Measurements from ENCODE around the gene ZNF333. TPM values are rescaled to one million over a fixed set of nuclear protein-coding genes. Genes with fewer than 3 reads are reported as not detected.

The ZNF333 gene
- total RNA-seq, 2 donors from 2014 or later = 16.2 to 19.8 TPM

DNA sequence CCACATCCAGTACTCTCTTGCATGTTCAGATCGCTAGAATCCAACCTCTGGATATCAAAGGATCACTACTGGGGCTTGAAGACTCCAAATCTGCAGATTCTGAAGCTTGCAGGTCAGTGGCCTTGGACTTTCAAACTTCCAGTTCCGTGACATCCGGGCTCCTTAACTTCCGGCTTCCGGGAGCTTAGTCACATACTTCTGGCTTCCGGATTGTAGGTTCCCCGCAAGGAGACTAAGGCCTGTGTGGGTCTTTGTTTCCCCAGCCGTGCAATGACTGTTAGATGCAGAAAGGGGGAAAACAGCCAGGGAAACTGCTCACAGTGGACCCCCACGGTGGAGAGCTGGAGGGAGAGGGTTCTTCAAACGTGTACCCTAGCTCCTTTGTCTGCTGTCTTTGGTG, 41.4 kb downstream of the ZNF333 start:
- H3K36me3 Mint-ChIP-seq (ENCODE audit: low read depth) = no peaks in the 10 kb centered on the region
- no peaks in the 10 kb centered on the region for H3K4me1 ChIP-seq (ENCODE audit: control insufficient read depth, insufficient read depth, low read length)
- no peaks in the 10 kb centered on the region for H3K27me3 Mint-ChIP-seq (ENCODE audit: insufficient read depth)
- peaks cover 73% of the 10 kb centered on the region for H3K9me3 ChIP-seq (ENCODE audit: control insufficient read depth, low read length)
- no peak overlapping the region for H3K27ac ChIP-seq (ENCODE audit: low read depth, low read length)
- H3K4me1 Mint-ChIP-seq = no peaks in the 10 kb centered on the region
- H3K27me3 ChIP-seq (ENCODE audit: control insufficient read depth, insufficient read depth, low read length, poor library complexity, severe bottlenecking) = no peaks in the 10 kb centered on the region
- H3K9me3 Mint-ChIP-seq = peaks cover 92% of the 10 kb centered on the region
- DNase-seq = no peak
- H3K9ac ChIP-seq (ENCODE audit: extremely low read depth, low read length, poor library complexity, severe bottlenecking) = no peak overlapping the region
- 71 to 77% methylated on average over 10 of the region's 10 CpGs for WGBS, 2 experiments (ENCODE audit: insufficient coverage in 1 of 2, insufficient read length in 1 of 2)
- no peaks in the 10 kb centered on the region for H3K36me3 ChIP-seq (ENCODE audit: control insufficient read depth, insufficient read depth, low read length)
- TF ChIP-seq, protein P1, sequence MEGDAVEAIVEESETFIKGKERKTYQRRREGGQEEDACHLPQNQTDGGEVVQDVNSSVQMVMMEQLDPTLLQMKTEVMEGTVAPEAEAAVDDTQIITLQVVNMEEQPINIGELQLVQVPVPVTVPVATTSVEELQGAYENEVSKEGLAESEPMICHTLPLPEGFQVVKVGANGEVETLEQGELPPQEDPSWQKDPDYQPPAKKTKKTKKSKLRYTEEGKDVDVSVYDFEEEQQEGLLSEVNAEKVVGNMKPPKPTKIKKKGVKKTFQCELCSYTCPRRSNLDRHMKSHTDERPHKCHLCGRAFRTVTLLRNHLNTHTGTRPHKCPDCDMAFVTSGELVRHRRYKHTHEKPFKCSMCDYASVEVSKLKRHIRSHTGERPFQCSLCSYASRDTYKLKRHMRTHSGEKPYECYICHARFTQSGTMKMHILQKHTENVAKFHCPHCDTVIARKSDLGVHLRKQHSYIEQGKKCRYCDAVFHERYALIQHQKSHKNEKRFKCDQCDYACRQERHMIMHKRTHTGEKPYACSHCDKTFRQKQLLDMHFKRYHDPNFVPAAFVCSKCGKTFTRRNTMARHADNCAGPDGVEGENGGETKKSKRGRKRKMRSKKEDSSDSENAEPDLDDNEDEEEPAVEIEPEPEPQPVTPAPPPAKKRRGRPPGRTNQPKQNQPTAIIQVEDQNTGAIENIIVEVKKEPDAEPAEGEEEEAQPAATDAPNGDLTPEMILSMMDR (conservative IDR thresholded peaks at IDR 0.05) = no peak
- no peak overlapping the region for H3K4me3 ChIP-seq (ENCODE audit: low read length)
- H3K27ac Mint-ChIP-seq = no peak overlapping the region
- H3K4me3 Mint-ChIP-seq = no peak overlapping the region

DNA sequence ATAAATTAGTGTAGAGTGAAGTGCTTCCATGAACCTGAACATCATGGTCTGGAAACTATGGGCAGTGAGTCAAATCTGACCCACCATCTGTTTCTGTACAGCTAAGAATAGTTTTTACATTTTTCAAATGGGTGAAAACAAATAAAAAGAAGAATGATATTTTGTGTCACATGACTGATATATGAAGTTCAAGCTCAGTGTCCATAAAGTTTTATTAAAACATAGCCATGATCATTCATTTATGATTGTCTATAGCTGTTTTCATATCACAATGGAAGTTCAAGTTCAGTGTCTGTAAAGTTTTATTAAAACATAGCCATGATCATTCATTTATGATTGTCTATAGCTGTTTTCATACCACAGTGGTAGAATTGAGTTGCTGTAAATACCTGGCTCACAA, 42.7 kb downstream of the ZNF333 start:
- Mint-ChIP-seq H3K4me1 (no peaks in the 10 kb centered on the region), H3K27me3 (ENCODE audit: insufficient read depth) (no peaks in the 10 kb centered on the region), H3K4me3 (no peak overlapping the region), H3K36me3 (ENCODE audit: low read depth) (no peaks in the 10 kb centered on the region), H3K9me3 (peaks cover 85% of the 10 kb centered on the region), H3K27ac (no peak overlapping the region)
- TF ChIP-seq, protein P1 (conservative IDR thresholded peaks at IDR 0.05) = no peak
- no peaks in the 10 kb centered on the region for H3K36me3 ChIP-seq (ENCODE audit: control insufficient read depth, insufficient read depth, low read length)
- no peak overlapping the region for H3K27ac ChIP-seq (ENCODE audit: low read depth, low read length)
- no peak overlapping the region for H3K9ac ChIP-seq (ENCODE audit: extremely low read depth, low read length, poor library complexity, severe bottlenecking)
- no peak for DNase-seq
- H3K4me3 ChIP-seq (ENCODE audit: low read length) = no peak overlapping the region
- H3K4me1 ChIP-seq (ENCODE audit: control insufficient read depth, insufficient read depth, low read length) = no peaks in the 10 kb centered on the region
- H3K9me3 ChIP-seq (ENCODE audit: control insufficient read depth, low read length) = peaks cover 66% of the 10 kb centered on the region
- H3K27me3 ChIP-seq (ENCODE audit: control insufficient read depth, insufficient read depth, low read length, poor library complexity, severe bottlenecking) = no peaks in the 10 kb centered on the region

DNA sequence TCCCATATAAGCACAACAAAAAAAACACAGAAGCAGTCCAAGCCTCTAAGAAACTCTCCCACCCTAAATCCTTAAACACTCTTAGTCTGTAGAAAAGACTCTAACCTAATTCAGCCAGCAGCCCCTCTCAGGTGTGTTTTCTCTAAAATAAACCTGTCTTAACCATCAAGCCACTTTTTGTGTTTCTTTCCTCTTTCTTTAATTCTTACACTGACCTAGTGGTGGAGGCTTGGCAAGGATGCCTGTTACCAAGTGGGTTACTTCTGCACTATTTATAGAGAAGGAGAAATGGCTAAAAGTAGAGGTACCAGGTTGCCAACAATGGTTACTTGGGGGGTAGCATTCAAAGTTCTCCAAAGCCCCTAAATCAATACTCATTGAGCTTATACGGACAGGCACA, 43.7 kb downstream of the ZNF333 start:
- no peaks in the 10 kb centered on the region for H3K27me3 Mint-ChIP-seq (ENCODE audit: insufficient read depth)
- H3K4me3 Mint-ChIP-seq = no peak overlapping the region
- peaks cover 75% of the 10 kb centered on the region for H3K9me3 Mint-ChIP-seq
- TF ChIP-seq, protein P1 (conservative IDR thresholded peaks at IDR 0.05) = no peak
- DNase-seq = no peak
- H3K4me1 ChIP-seq (ENCODE audit: control insufficient read depth, insufficient read depth, low read length) = no peaks in the 10 kb centered on the region
- H3K27me3 ChIP-seq (ENCODE audit: control insufficient read depth, insufficient read depth, low read length, poor library complexity, severe bottlenecking) = no peaks in the 10 kb centered on the region
- peaks cover 63% of the 10 kb centered on the region for H3K9me3 ChIP-seq (ENCODE audit: control insufficient read depth, low read length)
- H3K4me3 ChIP-seq (ENCODE audit: low read length) = no peak overlapping the region
- no peak overlapping the region for H3K27ac ChIP-seq (ENCODE audit: low read depth, low read length)
- H3K9ac ChIP-seq (ENCODE audit: extremely low read depth, low read length, poor library complexity, severe bottlenecking) = no peak overlapping the region
- H3K27ac Mint-ChIP-seq = no peak overlapping the region
- H3K36me3 ChIP-seq (ENCODE audit: control insufficient read depth, insufficient read depth, low read length) = no peaks in the 10 kb centered on the region
- no peaks in the 10 kb centered on the region for H3K36me3 Mint-ChIP-seq (ENCODE audit: low read depth)
- WGBS, 2 experiments (ENCODE audit: insufficient coverage in 1 of 2, insufficient read length in 1 of 2) = 81% methylated on average over 1 of the region's 1 CpG; no CpG with 5 or more reads in 1 of the 2 experiments
- H3K4me1 Mint-ChIP-seq = no peaks in the 10 kb centered on the region
